ENCODE measurements around the gene RAB39A. TPM values are rescaled to one million over a fixed set of nuclear protein-coding genes. Genes with fewer than 3 reads are reported as not detected.
"Not testable (repeated sequence)": the region's sequence is repeated elsewhere in the genome, so short reads cannot be mapped to it uniquely, and the experiment has no call there.

The RAB39A gene
- total RNA-seq, 1 donor from 2014 or later: not detected

- FAIRE-seq (no peak), DNase-seq (ENCODE audit: low read depth) (no peak)
- Histone ChIP-seq H3K36me3 (ENCODE audit: control insufficient read depth, insufficient read depth, low read length) (no peaks in the 10 kb centered on the region), H3K27me3 (ENCODE audit: control insufficient read depth, insufficient read depth, low read length) (peaks cover 7% of the 10 kb centered on the region), H3K4me3 (ENCODE audit: low read depth, low read length) (no peak overlapping the region)
- TF ChIP-seq CTCF (IDR thresholded peaks at IDR 0.05; ENCODE audit: insufficient read depth, low read length, severe bottlenecking): no peak
These were observed 689 bp downstream of the RAB39A start for GRCh38 chr11:107928767-107929507.

- TF ChIP-seq CTCF (IDR thresholded peaks at IDR 0.05; ENCODE audit: insufficient read depth, low read length, severe bottlenecking): no peak
- DNase-seq (ENCODE audit: low read depth) (no peak), FAIRE-seq (no peak)
- Histone ChIP-seq H3K27me3 (ENCODE audit: control insufficient read depth, insufficient read depth, low read length) (peaks cover 7% of the 10 kb centered on the region), H3K4me3 (ENCODE audit: low read depth, low read length) (no peak overlapping the region), H3K36me3 (ENCODE audit: control insufficient read depth, insufficient read depth, low read length) (no peaks in the 10 kb centered on the region)
These were observed 1.5 kb downstream of the RAB39A start for GRCh38 chr11:107929611-107930200.

- Histone ChIP-seq H3K4me3 (ENCODE audit: low read depth, low read length) (no peak overlapping the region), H3K27me3 (ENCODE audit: control insufficient read depth, insufficient read depth, low read length) (peaks cover 7% of the 10 kb centered on the region), H3K36me3 (ENCODE audit: control insufficient read depth, insufficient read depth, low read length) (no peaks in the 10 kb centered on the region)
- no peak for FAIRE-seq
- TF ChIP-seq CTCF (IDR thresholded peaks at IDR 0.05; ENCODE audit: insufficient read depth, low read length, severe bottlenecking): no peak
- DNase-seq (ENCODE audit: low read depth): peak; percentile 22
These were observed 3.0 kb downstream of the RAB39A start for GRCh38 chr11:107931206-107931605.

DNA sequence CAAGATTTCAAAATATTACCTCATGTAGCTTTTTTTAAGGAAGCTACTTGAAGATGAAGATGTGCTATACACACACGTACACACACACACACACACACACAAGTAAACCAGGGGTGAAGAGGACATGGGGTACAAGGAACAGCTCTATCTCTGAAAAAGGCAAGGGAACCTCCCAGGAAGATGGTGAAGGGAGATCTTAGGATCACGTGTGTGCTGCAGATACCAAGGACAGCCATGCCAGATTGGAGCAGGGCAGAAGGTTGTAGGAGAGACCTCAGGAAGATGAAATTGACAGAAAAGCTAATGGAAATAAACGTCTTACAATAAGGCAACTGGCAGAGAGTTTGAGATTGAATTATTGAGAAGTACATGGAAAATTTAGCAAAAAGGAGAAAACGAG, 19.7 kb downstream of the RAB39A start:
- no peaks in the 10 kb centered on the region for H3K27me3 ChIP-seq (ENCODE audit: control insufficient read depth, insufficient read depth, low read length)
- no peak for TF ChIP-seq CTCF (IDR thresholded peaks at IDR 0.05; ENCODE audit: insufficient read depth, low read length, severe bottlenecking)
- FAIRE-seq (no peak), DNase-seq (ENCODE audit: low read depth) (no peak)
- H3K4me3 ChIP-seq (ENCODE audit: low read depth, low read length): no peak overlapping the region
- no peaks in the 10 kb centered on the region for H3K36me3 ChIP-seq (ENCODE audit: control insufficient read depth, insufficient read depth, low read length)

DNA sequence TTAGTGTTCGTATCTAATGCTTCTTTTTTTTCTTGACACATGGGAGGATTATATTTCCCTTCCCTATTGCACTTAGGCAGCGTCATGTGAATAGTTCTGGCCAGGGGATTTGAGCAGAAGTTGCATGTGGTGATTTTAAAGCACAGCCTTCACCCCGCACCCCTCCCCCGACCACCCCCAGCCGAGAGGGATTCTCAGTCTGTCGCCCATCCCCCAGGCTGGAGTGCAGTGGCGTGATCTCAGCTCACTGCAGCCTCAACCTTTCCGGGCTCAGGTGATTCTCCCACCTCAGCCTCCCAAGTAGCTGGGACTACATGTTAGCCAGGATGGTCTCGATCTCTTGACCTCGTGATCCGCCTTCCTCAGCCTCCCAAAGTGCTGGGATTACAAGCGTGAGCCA, 20.1 kb downstream of the RAB39A start:
- not testable (repeated sequence) for H3K36me3 ChIP-seq (ENCODE audit: control insufficient read depth, insufficient read depth, low read length); FAIRE-seq; H3K4me3 ChIP-seq (ENCODE audit: low read depth, low read length); DNase-seq (ENCODE audit: low read depth); H3K27me3 ChIP-seq (ENCODE audit: control insufficient read depth, insufficient read depth, low read length)

GRCh38 chr11:107951155-107951554, 22.9 kb downstream of the RAB39A start:
- no peaks in the 10 kb centered on the region for H3K36me3 ChIP-seq (ENCODE audit: control insufficient read depth, insufficient read depth, low read length)
- H3K4me3 ChIP-seq (ENCODE audit: low read depth, low read length): no peak overlapping the region
- H3K27me3 ChIP-seq (ENCODE audit: control insufficient read depth, insufficient read depth, low read length): no peaks in the 10 kb centered on the region
- FAIRE-seq (no peak), DNase-seq (ENCODE audit: low read depth) (no peak)
- TF ChIP-seq CTCF (IDR thresholded peaks at IDR 0.05; ENCODE audit: insufficient read depth, low read length, severe bottlenecking): no peak
